ENCODE results near the gene ST3GAL2.
"Not testable (repeated sequence)": the region's sequence is repeated elsewhere in the genome, so short reads cannot be mapped to it uniquely, and the experiment has no call there.

ST3GAL2 gene

DNA sequence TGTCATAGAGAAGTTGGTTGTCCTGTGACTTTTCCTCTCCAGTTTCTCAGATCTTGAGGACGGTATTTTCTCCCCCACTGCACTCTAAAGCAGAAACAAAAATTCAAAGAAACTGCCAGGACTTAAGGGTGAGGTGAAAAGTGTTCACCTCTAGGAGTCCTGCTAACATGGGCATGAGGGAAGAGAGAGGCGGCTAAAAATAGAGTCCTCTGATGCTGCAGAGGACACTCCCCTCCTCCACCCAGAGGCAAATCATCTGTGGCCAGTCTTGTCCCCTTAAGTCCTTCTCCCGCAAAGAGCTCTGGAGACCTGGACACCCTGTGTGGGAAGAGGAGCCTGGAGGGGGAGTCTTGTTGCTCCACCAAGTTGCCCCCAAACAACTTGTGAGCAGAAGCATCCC, 96.9 kb downstream of the ST3GAL2 start:
- no peak overlapping the region for H3K4me3 ChIP-seq (ENCODE audit: low read length)
- H3K9ac ChIP-seq (ENCODE audit: low read depth, low read length), result no peak overlapping the region
- H3K4me1 ChIP-seq (ENCODE audit: insufficient read depth, low read length), result no peaks in the 10 kb centered on the region
- H3K27me3 ChIP-seq (ENCODE audit: insufficient read depth, low read length), result no peaks in the 10 kb centered on the region
- H3K36me3 ChIP-seq (ENCODE audit: insufficient read depth, low read length), result 0 out of 2 replicates have a peak, but pooled peaks cover 9% of the 10 kb centered on the region
- 79% methylated on average over 2 of the region's 3 CpGs for WGBS
- no peaks in the 10 kb centered on the region for H3K9me3 ChIP-seq (ENCODE audit: insufficient read depth, low read depth, low read length)
- H3K27ac ChIP-seq (ENCODE audit: low read depth, low read length), result no peak overlapping the region

DNA sequence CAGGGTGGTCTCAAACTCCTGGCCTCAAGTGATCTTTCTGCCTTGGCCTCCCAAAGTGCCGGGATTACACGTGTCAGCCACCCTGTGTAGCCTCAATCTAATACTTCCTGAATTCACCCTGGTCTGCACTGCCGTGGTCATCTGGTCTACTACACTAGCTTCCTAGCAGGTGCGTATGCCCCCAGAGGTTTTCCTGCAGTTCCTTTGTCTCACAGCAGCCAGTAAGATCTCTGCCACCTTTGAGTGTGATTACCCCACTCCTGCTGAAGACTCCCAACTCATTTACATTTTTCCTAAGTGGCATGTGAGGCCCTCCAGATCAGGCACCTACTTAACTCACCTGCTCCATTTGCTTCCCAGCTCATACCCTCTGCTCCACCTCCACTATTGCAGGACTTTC, 97.3 kb downstream of the ST3GAL2 start:
- Histone ChIP-seq H3K36me3 (ENCODE audit: insufficient read depth, low read length) (peaks cover 9% of the 10 kb centered on the region; the same call in 1 of the 2 replicates), H3K9ac (ENCODE audit: low read depth, low read length) (no peak overlapping the region), H3K4me1 (ENCODE audit: insufficient read depth, low read length) (no peaks in the 10 kb centered on the region), H3K27ac (ENCODE audit: low read depth, low read length) (no peak overlapping the region), H3K4me3 (ENCODE audit: low read length) (no peak overlapping the region), H3K27me3 (ENCODE audit: insufficient read depth, low read length) (no peaks in the 10 kb centered on the region), H3K9me3 (ENCODE audit: insufficient read depth, low read depth, low read length) (no peaks in the 10 kb centered on the region)
- 83% methylated on average over 4 of the region's 4 CpGs for WGBS

DNA sequence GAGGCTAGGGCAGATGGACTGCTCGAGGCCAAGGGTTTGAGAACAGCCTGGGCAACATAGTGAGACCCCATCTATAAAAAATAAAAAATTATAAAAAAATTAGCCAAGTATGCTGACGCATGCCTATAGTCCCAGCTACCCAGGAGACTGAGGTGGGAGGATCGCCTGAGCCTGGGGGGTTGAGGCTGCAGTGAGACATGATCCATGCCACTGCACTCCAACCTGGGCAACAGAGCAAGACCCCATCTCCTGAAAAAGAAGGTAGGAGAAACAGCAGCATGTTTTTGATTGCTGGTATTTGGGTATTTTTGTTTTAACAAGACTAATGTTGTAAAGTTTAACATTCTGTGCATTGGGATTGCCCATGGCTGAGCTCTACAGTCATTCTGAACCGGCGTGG, 101.1 kb downstream of the ST3GAL2 start:
- over 99% methylated on average over 5 of the region's 5 CpGs for WGBS
- Histone ChIP-seq H3K9me3 (ENCODE audit: insufficient read depth, low read depth, low read length) (no peaks in the 10 kb centered on the region), H3K4me3 (ENCODE audit: low read length) (no peak overlapping the region), H3K9ac (ENCODE audit: low read depth, low read length) (no peak overlapping the region), H3K27me3 (ENCODE audit: insufficient read depth, low read length) (no peaks in the 10 kb centered on the region), H3K4me1 (ENCODE audit: insufficient read depth, low read length) (no peaks in the 10 kb centered on the region), H3K36me3 (ENCODE audit: insufficient read depth, low read length) (peaks cover 36% of the 10 kb centered on the region), H3K27ac (ENCODE audit: low read depth, low read length) (no peak overlapping the region)

DNA sequence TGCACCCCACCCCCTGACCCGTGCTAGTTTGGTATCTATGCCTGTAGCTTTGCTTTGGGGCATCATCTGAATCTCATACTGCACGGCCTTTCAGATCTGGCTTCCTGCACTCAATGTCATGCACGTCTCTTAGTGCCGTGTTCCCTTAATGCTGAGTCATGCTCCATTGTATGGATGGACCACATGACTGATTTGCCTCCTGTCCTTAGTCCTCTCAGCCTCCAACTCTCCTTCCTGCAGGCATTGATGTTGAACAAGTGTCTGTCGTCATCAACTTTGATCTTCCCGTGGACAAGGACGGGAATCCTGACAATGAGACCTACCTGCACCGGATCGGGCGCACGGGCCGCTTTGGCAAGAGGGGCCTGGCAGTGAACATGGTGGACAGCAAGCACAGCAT, 106.2 kb downstream of the ST3GAL2 start:
- H3K27ac ChIP-seq (ENCODE audit: low read depth, low read length); H3K4me3 ChIP-seq (ENCODE audit: low read length); H3K9me3 ChIP-seq (ENCODE audit: insufficient read depth, low read depth, low read length); H3K27me3 ChIP-seq (ENCODE audit: insufficient read depth, low read length); H3K9ac ChIP-seq (ENCODE audit: low read depth, low read length); H3K4me1 ChIP-seq (ENCODE audit: insufficient read depth, low read length): not testable (repeated sequence)
- H3K36me3 ChIP-seq (ENCODE audit: insufficient read depth, low read length), result peaks cover 74% of the 10 kb centered on the region
- 93% methylated on average over 4 of the region's 12 CpGs for WGBS

DNA sequence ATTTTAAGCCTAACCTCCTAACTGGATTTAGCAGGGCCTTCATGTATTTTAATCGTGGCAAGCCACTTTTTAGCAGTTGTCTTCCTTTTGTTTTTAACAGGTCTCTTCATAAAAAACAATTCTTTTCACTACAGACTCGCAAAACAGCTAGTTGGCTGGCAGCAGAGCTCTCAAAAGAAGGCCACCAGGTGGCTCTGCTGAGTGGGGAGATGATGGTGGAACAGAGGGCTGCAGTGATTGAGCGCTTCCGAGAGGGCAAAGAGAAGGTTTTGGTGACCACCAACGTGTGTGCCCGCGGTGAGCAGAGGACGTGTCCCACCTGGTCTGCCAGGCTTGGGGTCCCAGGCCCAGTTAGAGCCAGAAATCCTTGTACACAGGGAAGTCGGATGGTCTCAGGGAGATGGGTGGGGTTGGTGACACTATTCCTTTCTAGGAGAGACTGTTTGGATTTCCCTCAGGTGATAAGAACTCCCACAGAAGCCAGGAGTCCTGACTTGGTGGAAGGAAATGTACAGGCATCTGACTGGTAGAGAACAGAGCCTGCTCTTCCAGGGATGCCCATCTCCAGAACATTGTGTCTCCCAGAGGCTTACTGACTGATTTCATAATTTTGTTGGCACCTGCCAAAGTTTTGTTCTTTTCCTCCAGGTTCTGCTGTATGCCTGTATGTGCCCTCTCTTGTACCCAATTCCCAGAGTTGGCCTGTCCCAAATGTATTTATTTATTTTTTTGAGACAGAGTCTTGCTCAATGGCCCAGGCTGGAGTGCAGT, 107.1 kb downstream of the ST3GAL2 start:
- 82% methylated on average over 9 of the region's 9 CpGs for WGBS
- Histone ChIP-seq H3K4me3 (ENCODE audit: low read length) (no peak overlapping the region), H3K27ac (ENCODE audit: low read depth, low read length) (no peak overlapping the region), H3K36me3 (ENCODE audit: insufficient read depth, low read length) (peaks cover 76% of the 10 kb centered on the region), H3K9me3 (ENCODE audit: insufficient read depth, low read depth, low read length) (no peaks in the 10 kb centered on the region), H3K27me3 (ENCODE audit: insufficient read depth, low read length) (no peaks in the 10 kb centered on the region), H3K9ac (ENCODE audit: low read depth, low read length) (no peak overlapping the region), H3K4me1 (ENCODE audit: insufficient read depth, low read length) (no peaks in the 10 kb centered on the region)

DNA sequence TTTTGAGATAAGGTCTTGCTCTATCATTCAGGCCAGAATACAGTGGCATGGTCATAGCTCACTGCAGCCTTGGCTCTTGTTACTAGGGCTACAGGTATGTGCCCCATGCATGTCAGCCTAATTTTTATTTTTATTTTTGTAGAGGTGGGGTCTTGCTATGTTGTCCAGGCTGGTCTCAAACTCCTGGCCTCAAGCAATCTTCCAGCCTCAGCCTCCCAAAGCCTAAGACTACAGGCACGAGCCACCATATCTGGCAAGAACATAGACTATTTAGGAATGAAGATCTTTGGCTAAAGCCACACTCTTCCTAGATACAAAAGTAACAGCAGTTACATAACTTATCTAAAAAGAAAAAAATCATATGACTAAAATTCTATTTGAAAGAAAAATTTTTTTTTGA, 107.8 kb downstream of the ST3GAL2 start:
- Histone ChIP-seq H3K36me3 (ENCODE audit: insufficient read depth, low read length) (peaks cover 71% of the 10 kb centered on the region), H3K27me3 (ENCODE audit: insufficient read depth, low read length) (no peaks in the 10 kb centered on the region), H3K4me3 (ENCODE audit: low read length) (no peak overlapping the region), H3K27ac (ENCODE audit: low read depth, low read length) (no peak overlapping the region), H3K9me3 (ENCODE audit: insufficient read depth, low read depth, low read length) (no peaks in the 10 kb centered on the region), H3K4me1 (ENCODE audit: insufficient read depth, low read length) (no peaks in the 10 kb centered on the region), H3K9ac (ENCODE audit: low read depth, low read length) (no peak overlapping the region)
- WGBS, result 92% methylated on average over 1 of the region's 1 CpG

Data from HUES64 (cell line).